Endothelial cell of umbilical vein (primary cell): ENCODE results near the gene ADAMTS19.

Experiments used
- CTCF ChIP-seq, 2 donors: IDR thresholded peaks; 1 replicate in 1 of 2; 2 replicates in 1 of 2; pipeline ENCODE4 v1.5.1; 2011; ENCODE audit warnings: low read length in 2 of 2, mild to moderate bottlenecking in 2 of 2, moderate library complexity in 2 of 2, control low read depth in 1 of 2, inconsistent platforms in 1 of 2, low read depth in 1 of 2; ENCODE audit not compliant: insufficient read depth in 1 of 2; ENCODE audit errors: extremely low read depth in 1 of 2
- POLR2AphosphoS5 ChIP-seq: IDR thresholded peaks from 2 replicates; pipeline ENCODE4 v1.6.1; 2012; ENCODE audit warnings: low read depth, mild to moderate bottlenecking, control low read depth, low read length, moderate library complexity; ENCODE audit not compliant: insufficient read depth

- TF ChIP-seq CTCF (IDR thresholded peaks at IDR 0.05; ENCODE audit: extremely low read depth in 1 of 2, insufficient read depth in 1 of 2, low read depth in 1 of 2, low read length in 2 of 2), result no peak
- TF ChIP-seq POLR2AphosphoS5, result no peak
These were observed at the start of gene ADAMTS19 for GRCh38 chr5:129459777-129460671.
